Measurements from ENCODE around the gene HIVEP3. TPM values are rescaled to one million over a fixed set of nuclear protein-coding genes. Genes with fewer than 3 reads are reported as not detected.

HIVEP3 gene
- total RNA-seq, 1 experiment from 2014 or later = 3.1 TPM

- ChIA-PET CTCF (no interaction called here), POLR2A (ENCODE audit: low non-redundant PET) (no interaction called here)
- intact Hi-C loops (cut with micrococcal nuclease; ENCODE audit: unreplicated experiment) = no loop called here
- H3K27me3 ChIP-seq (replicated peaks; ENCODE audit: insufficient read depth, low read depth, low read length, poor library complexity) = no peaks in the 10 kb centered on the region
- DNase-seq (ENCODE audit: low spot score) = no peak
- no peak overlapping the region for H3K27ac ChIP-seq (ENCODE audit: low read depth, low read length, poor library complexity, severe bottlenecking)
- TF ChIP-seq EZH2 (IDR thresholded peaks at IDR 0.05; ENCODE audit: borderline replicate concordance, low read depth, low read length, poor library complexity, severe bottlenecking) = no peak
- TF ChIP-seq CTCF (conservative IDR thresholded peaks at IDR 0.05; ENCODE audit: low read depth, low read length) = no peak
- no TSS peak for BruUV-seq (replicated peaks)
- H3K9me3 ChIP-seq (ENCODE audit: low read depth, low read length, poor library complexity, severe bottlenecking) = no peaks in the 10 kb centered on the region
- H3K4me3 ChIP-seq (ENCODE audit: low read depth, low read length, poor library complexity, severe bottlenecking) = no peak overlapping the region
- H3K36me3 ChIP-seq (ENCODE audit: insufficient read depth, low read length, poor library complexity, severe bottlenecking) = no peaks in the 10 kb centered on the region
- no peaks in the 10 kb centered on the region for H3K4me1 ChIP-seq (ENCODE audit: insufficient read depth, low read length, poor library complexity, severe bottlenecking)
Measured at GRCh38 chr1:41510531-41511238, 408.0 kb downstream of the HIVEP3 start.

GRCh38 chr1:41509270-41509671 is 409.5 kb downstream of the HIVEP3 start:
- ChIA-PET POLR2A (ENCODE audit: low non-redundant PET) (no interaction called here), CTCF (no interaction called here)
- Histone ChIP-seq H3K27ac (ENCODE audit: low read depth, low read length, poor library complexity, severe bottlenecking) (no peak overlapping the region), H3K4me3 (ENCODE audit: low read depth, low read length, poor library complexity, severe bottlenecking) (no peak overlapping the region), H3K4me1 (ENCODE audit: insufficient read depth, low read length, poor library complexity, severe bottlenecking) (peaks cover 2% of the 10 kb centered on the region), H3K9me3 (ENCODE audit: low read depth, low read length, poor library complexity, severe bottlenecking) (no peaks in the 10 kb centered on the region), H3K36me3 (ENCODE audit: insufficient read depth, low read length, poor library complexity, severe bottlenecking) (no peaks in the 10 kb centered on the region), H3K27me3 (replicated peaks; ENCODE audit: insufficient read depth, low read depth, low read length, poor library complexity) (no peaks in the 10 kb centered on the region)
- DNase-seq (ENCODE audit: low spot score) = no peak
- no peak for TF ChIP-seq CTCF (conservative IDR thresholded peaks at IDR 0.05; ENCODE audit: low read depth, low read length)
- no peak for TF ChIP-seq EZH2 (IDR thresholded peaks at IDR 0.05; ENCODE audit: borderline replicate concordance, low read depth, low read length, poor library complexity, severe bottlenecking)
- no TSS peak for BruUV-seq (replicated peaks)
- intact Hi-C loops (cut with micrococcal nuclease; ENCODE audit: unreplicated experiment) = no loop called here

GRCh38 chr1:41508290-41508689 is 410.4 kb downstream of the HIVEP3 start:
- BruUV-seq (replicated peaks) = no TSS peak
- POLR2A ChIA-PET (ENCODE audit: low non-redundant PET) = no interaction called here
- no peak for DNase-seq (ENCODE audit: low spot score)
- TF ChIP-seq EZH2 (IDR thresholded peaks at IDR 0.05; ENCODE audit: borderline replicate concordance, low read depth, low read length, poor library complexity, severe bottlenecking) (no peak), CTCF (conservative IDR thresholded peaks at IDR 0.05; ENCODE audit: low read depth, low read length) (no peak)
- H3K9me3 ChIP-seq (ENCODE audit: low read depth, low read length, poor library complexity, severe bottlenecking) = no peaks in the 10 kb centered on the region
- no peak overlapping the region for H3K4me3 ChIP-seq (ENCODE audit: low read depth, low read length, poor library complexity, severe bottlenecking)
- peaks cover 12% of the 10 kb centered on the region for H3K4me1 ChIP-seq (ENCODE audit: insufficient read depth, low read length, poor library complexity, severe bottlenecking)
- no peak overlapping the region for H3K27ac ChIP-seq (ENCODE audit: low read depth, low read length, poor library complexity, severe bottlenecking)
- no peaks in the 10 kb centered on the region for H3K36me3 ChIP-seq (ENCODE audit: insufficient read depth, low read length, poor library complexity, severe bottlenecking)
- intact Hi-C loops (cut with micrococcal nuclease; ENCODE audit: unreplicated experiment) = no loop called here
- no peaks in the 10 kb centered on the region for H3K27me3 ChIP-seq (replicated peaks; ENCODE audit: insufficient read depth, low read depth, low read length, poor library complexity)
- CTCF ChIA-PET = no interaction called here
